AG04450 (cell line): ENCODE results near the gene MEGF6. TPM values are rescaled to one million over a fixed set of nuclear protein-coding genes. Genes with fewer than 3 reads are reported as not detected.

Experiments used
- CTCF ChIA-PET: fragments of 300-600, 350-600 bp; formaldehyde crosslinking; extraction: SDS; loops from one replicate; lab custom pipeline; 2022; ENCODE audit warnings: antibody characterized with exemption, inconsistent platforms; lab: Charles Lee
- POLR2A ChIA-PET: fragments of 350-600 bp; formaldehyde crosslinking; extraction: SDS; loops from one replicate; lab custom pipeline; 2021; ENCODE audit warnings: antibody characterized with exemption, inconsistent platforms; lab: Yijun Ruan, JAX
- DNase-seq: peaks from one replicate; pipeline ENCODE4 v3.0.0-alpha.2; 2011; ENCODE audit warnings: low read depth, low spot score
- H3K27ac ChIP-seq: one replicate; pipeline ENCODE4 v1.5.1; 2012; ENCODE audit warnings: low read depth, low read length, control low read depth
- H3K27me3 ChIP-seq: one replicate; pipeline ENCODE4 v1.6.0; 2012; ENCODE audit warnings: low read length; ENCODE audit not compliant: control insufficient read depth, insufficient read depth
- H3K4me3 ChIP-seq: 2 replicates; pipeline ENCODE4 v1.5.1; 2011; ENCODE audit warnings: mild to moderate bottlenecking, low read depth, low read length, control low read depth
- H3K9me3 ChIP-seq: 2 replicates; pipeline ENCODE4 v1.5.1; 2012; ENCODE audit warnings: low read length; ENCODE audit not compliant: control insufficient read depth, insufficient read depth
- CTCF ChIP-seq: IDR thresholded peaks from 2 replicates; pipeline ENCODE4 v1.5.1; 2011; ENCODE audit warnings: low read depth, low read length, control low read depth, inconsistent platforms
- polyA plus RNA-seq: library from polyadenylated mRNA; depleted of rRNA; stranded (reverse); fragments of >200 nt; gene quantifications from 2 replicates; pipeline ENCODE4 v1.2.3, GENCODE V29; 2011

Gene MEGF6
- polyA plus RNA-seq, 1 experiment: 0.45 TPM

GRCh38 chr1:3609016-3609768 lies 2.1 kb downstream of the MEGF6 start:
- no peak for DNase-seq
- H3K27ac ChIP-seq: no peak overlapping the region
- H3K4me3 ChIP-seq: no peak overlapping the region
- TF ChIP-seq CTCF: no peak
- ChIA-PET POLR2A (no interaction called here), CTCF (interaction anchor here (1.0 to 3.4 kb wide), 2 partner anchors 10 to 119 kb away, joined by 3 to 15 read pairs; no protein-coding TSS in a partner anchor)
- no peaks in the 10 kb centered on the region; the same call in 1 of the 2 replicates for H3K9me3 ChIP-seq
- peaks cover 44% of the 10 kb centered on the region for H3K27me3 ChIP-seq

- peaks cover 44% of the 10 kb centered on the region for H3K27me3 ChIP-seq
- no peak for TF ChIP-seq CTCF
- H3K27ac ChIP-seq: no peak overlapping the region
- ChIA-PET CTCF (interaction anchor here (1.0 to 3.4 kb wide), 2 partner anchors 11 to 117 kb away, joined by 3 to 15 read pairs; no protein-coding TSS in a partner anchor), POLR2A (no interaction called here)
- H3K4me3 ChIP-seq: no peak overlapping the region
- DNase-seq: no peak
- H3K9me3 ChIP-seq: no peaks in the 10 kb centered on the region; the same call in 1 of the 2 replicates
These were observed 3.2 kb downstream of the MEGF6 start for GRCh38 chr1:3608154-3608553.

GRCh38 chr1:3607703-3608065 lies 3.6 kb downstream of the MEGF6 start:
- H3K9me3 ChIP-seq: no peaks in the 10 kb centered on the region; the same call in 1 of the 2 replicates
- POLR2A ChIA-PET: no interaction called here
- H3K27me3 ChIP-seq: peaks cover 41% of the 10 kb centered on the region
- TF ChIP-seq CTCF: no peak
- DNase-seq: no peak
- no peak overlapping the region for H3K4me3 ChIP-seq
- CTCF ChIA-PET: interaction anchor here (0.6 to 3.4 kb wide), 2 partner anchors 12 to 220 kb away, joined by 3 to 15 read pairs; no protein-coding TSS in a partner anchor
- no peak overlapping the region for H3K27ac ChIP-seq

GRCh38 chr1:3606779-3607702 lies 4.3 kb downstream of the MEGF6 start:
- TF ChIP-seq CTCF: no peak
- ChIA-PET CTCF (interaction anchor here (0.6 to 3.4 kb wide), 2 partner anchors 13 to 220 kb away, joined by 3 to 15 read pairs; no protein-coding TSS in a partner anchor), POLR2A (no interaction called here)
- peaks cover 35% of the 10 kb centered on the region for H3K27me3 ChIP-seq
- H3K9me3 ChIP-seq: no peaks in the 10 kb centered on the region; the same call in 1 of the 2 replicates
- no peak overlapping the region for H3K4me3 ChIP-seq
- DNase-seq: no peak
- no peak overlapping the region for H3K27ac ChIP-seq
